Jurkat, Clone E6-1 (cell line): ENCODE measurements around the gene FLYWCH1.
A peak's percentile ranks its signal among the peaks of the same experiment; 100 is the strongest.
"Not testable (repeated sequence)": the region's sequence is repeated elsewhere in the genome, so short reads cannot be mapped to it uniquely, and the experiment has no call there.

Experiments
- DNase-seq: peaks from one replicate; pipeline ENCODE4 v3.0.0-alpha.2; 2011; ENCODE audit warnings: low read depth, low spot score
- H3K4me3 ChIP-seq: 2 replicates; pipeline ENCODE4 v1.5.1; 2011; ENCODE audit warnings: mild to moderate bottlenecking, low read length, control low read depth, moderate library complexity

Gene FLYWCH1

GRCh38 chr16:2924901-2925755 lies 13.4 kb downstream of the FLYWCH1 start:
- no peak overlapping the region for H3K4me3 ChIP-seq
- DNase-seq, result no peak

GRCh38 chr16:2925951-2926649 lies 14.4 kb downstream of the FLYWCH1 start:
- no peak for DNase-seq
- H3K4me3 ChIP-seq, result no peak overlapping the region

- no peak for DNase-seq
- H3K4me3 ChIP-seq, result no peak overlapping the region; the same call in 1 of the 2 replicates
These were observed 14.9 kb downstream of the FLYWCH1 start for GRCh38 chr16:2926650-2926999.

GRCh38 chr16:2927010-2927646 lies 15.4 kb downstream of the FLYWCH1 start:
- no peak overlapping the region; the same call in 1 of the 2 replicates for H3K4me3 ChIP-seq
- DNase-seq, result peak; percentile 86

- DNase-seq, H3K4me3 ChIP-seq: not testable (repeated sequence)
These were observed 16.4 kb downstream of the FLYWCH1 start for GRCh38 chr16:2928151-2928550.

- no peak overlapping the region for H3K4me3 ChIP-seq
- no peak for DNase-seq
These were observed 17.1 kb downstream of the FLYWCH1 start for GRCh38 chr16:2928796-2929195.

- no peak for DNase-seq
- H3K4me3 ChIP-seq, result no peak overlapping the region
These were observed 18.0 kb downstream of the FLYWCH1 start for GRCh38 chr16:2929693-2930092.

- no peak overlapping the region for H3K4me3 ChIP-seq
- no peak for DNase-seq
These were observed 18.5 kb downstream of the FLYWCH1 start for GRCh38 chr16:2930236-2930635.

- H3K4me3 ChIP-seq, DNase-seq: not testable (repeated sequence)
These were observed 19.6 kb downstream of the FLYWCH1 start for GRCh38 chr16:2931231-2931914.

- H3K4me3 ChIP-seq, result no peak overlapping the region
- no peak for DNase-seq
These were observed 21.4 kb downstream of the FLYWCH1 start for GRCh38 chr16:2933136-2933535.

- no peak for DNase-seq
These were observed 22.0 kb downstream of the FLYWCH1 start for GRCh38 chr16:2933701-2934100.

GRCh38 chr16:2934450-2934849 lies 22.7 kb downstream of the FLYWCH1 start:
- no peak overlapping the region for H3K4me3 ChIP-seq
- DNase-seq, result no peak

More at GRCh38 chr16:2933701-2934100, 22.0 kb downstream of the FLYWCH1 start:
- no peak overlapping the region for H3K4me3 ChIP-seq

GRCh38 chr16:2936436-2937011 lies 24.8 kb downstream of the FLYWCH1 start:
- no peak overlapping the region for H3K4me3 ChIP-seq
- DNase-seq, result no peak

GRCh38 chr16:2937170-2937569 lies 25.4 kb downstream of the FLYWCH1 start:
- no peak overlapping the region for H3K4me3 ChIP-seq
- DNase-seq, result no peak

GRCh38 chr16:2938206-2938605 lies 26.5 kb downstream of the FLYWCH1 start:
- DNase-seq, result no peak
- no peak overlapping the region for H3K4me3 ChIP-seq

- no peak overlapping the region for H3K4me3 ChIP-seq
- DNase-seq, result no peak
These were observed 28.2 kb downstream of the FLYWCH1 start for GRCh38 chr16:2939968-2940367.

- no peak overlapping the region for H3K4me3 ChIP-seq
- no peak for DNase-seq
These were observed 30.3 kb downstream of the FLYWCH1 start for GRCh38 chr16:2942045-2942444.

GRCh38 chr16:2943716-2944115 lies 32.0 kb downstream of the FLYWCH1 start:
- DNase-seq, H3K4me3 ChIP-seq: not testable (repeated sequence)

- DNase-seq, result no peak
- no peak overlapping the region for H3K4me3 ChIP-seq
These were observed 34.9 kb downstream of the FLYWCH1 start for GRCh38 chr16:2946649-2947048.
